ENCODE results near the gene HHLA2.

The HHLA2 gene

DNA sequence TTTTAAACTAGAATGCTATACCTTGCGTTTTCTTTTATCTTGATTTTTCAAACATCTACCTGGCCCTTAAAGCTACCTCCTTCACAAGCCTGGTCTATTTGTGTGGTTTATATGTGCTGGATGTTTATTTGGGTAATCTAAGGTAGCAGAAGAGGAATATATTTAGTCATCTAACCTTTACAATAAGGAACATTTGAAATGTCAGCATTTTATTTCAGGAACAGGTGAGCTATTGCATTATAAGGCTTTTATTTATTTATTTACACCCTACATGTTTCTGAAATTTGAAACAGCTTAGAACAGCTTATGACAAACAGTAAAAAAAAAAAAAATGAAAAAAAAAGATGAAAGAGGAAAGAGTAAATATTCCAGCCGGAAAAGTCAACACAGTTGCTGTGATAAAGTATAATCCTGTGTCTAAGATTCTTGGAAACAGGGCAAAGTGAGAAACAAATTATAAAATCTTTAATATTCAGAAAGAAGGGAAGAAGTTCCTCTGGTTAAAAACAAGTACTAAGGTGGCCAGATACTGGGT is 19.5 kb downstream of the HHLA2 start:
- no peak overlapping the region for H3K4me3 ChIP-seq (ENCODE audit: low read depth in 1 of 2, low read length in 2 of 2)
- peaks cover 0 to 5% of the 10 kb centered on the region in 2 donors for H3K36me3 ChIP-seq (ENCODE audit: control insufficient read depth in 1 of 2, insufficient read depth in 2 of 2, low read length in 2 of 2)
- H3K9me3 ChIP-seq (ENCODE audit: control insufficient read depth in 1 of 2, low read length in 2 of 2), result no peaks in the 10 kb centered on the region
- H3K4me1 ChIP-seq (ENCODE audit: control insufficient read depth in 1 of 2, insufficient read depth in 2 of 2, low read length in 2 of 2), result peaks cover 4 to 6% of the 10 kb centered on the region in 2 donors
- no peak overlapping the region for H3K27ac ChIP-seq (ENCODE audit: low read depth, low read length)
- no peak overlapping the region for H3K9ac ChIP-seq (ENCODE audit: low read depth in 1 of 2, low read length in 2 of 2)
- H3K27me3 ChIP-seq (ENCODE audit: control insufficient read depth in 1 of 2, insufficient read depth in 2 of 2, low read length in 2 of 2), result no peaks in the 10 kb centered on the region

- Histone ChIP-seq H3K27me3 (ENCODE audit: control insufficient read depth in 1 of 2, insufficient read depth in 2 of 2, low read length in 2 of 2) (no peaks in the 10 kb centered on the region), H3K9ac (ENCODE audit: low read depth in 1 of 2, low read length in 2 of 2) (no peak overlapping the region), H3K4me3 (ENCODE audit: low read depth in 1 of 2, low read length in 2 of 2) (no peak overlapping the region), H3K36me3 (ENCODE audit: control insufficient read depth in 1 of 2, insufficient read depth in 2 of 2, low read length in 2 of 2) (no peaks in the 10 kb centered on the region), H3K9me3 (ENCODE audit: control insufficient read depth in 1 of 2, low read length in 2 of 2) (no peaks in the 10 kb centered on the region), H3K4me1 (ENCODE audit: control insufficient read depth in 1 of 2, insufficient read depth in 2 of 2, low read length in 2 of 2) (peaks cover 4 to 6% of the 10 kb centered on the region in 2 donors), H3K27ac (ENCODE audit: low read depth, low read length) (no peak overlapping the region)
Measured at GRCh38 chr3:108319428-108320082, 23.2 kb downstream of the HHLA2 start.

DNA sequence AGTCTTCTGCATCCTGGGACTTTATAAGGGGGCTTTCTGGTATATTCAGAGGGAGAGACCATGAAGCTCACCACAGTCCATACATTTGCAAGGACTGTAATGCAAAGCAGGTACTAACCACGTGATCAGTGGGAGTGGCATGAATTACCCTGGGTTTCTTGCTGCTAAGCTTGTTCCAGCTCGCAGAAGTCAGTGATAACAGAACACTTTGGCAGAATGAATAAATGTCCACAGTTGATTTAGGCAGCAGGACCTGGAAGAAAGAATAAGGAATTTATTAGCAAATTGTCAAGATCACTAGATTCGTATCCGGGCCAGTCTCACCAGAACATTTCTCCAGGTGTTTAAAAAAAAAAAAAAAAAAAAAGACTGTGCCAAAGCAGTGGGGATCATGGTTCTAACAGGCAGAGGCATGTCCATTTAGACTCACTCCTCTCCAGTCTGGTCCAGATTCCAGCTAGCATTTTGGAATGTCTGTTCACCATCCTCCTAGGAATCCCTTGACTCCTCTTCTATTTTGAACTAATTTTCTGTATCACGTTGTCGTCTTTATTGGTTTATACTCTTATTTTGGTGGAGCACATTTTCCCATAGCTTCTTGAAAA is 24.5 kb downstream of the HHLA2 start:
- Histone ChIP-seq H3K27me3 (ENCODE audit: control insufficient read depth in 1 of 2, insufficient read depth in 2 of 2, low read length in 2 of 2) (no peaks in the 10 kb centered on the region), H3K4me3 (ENCODE audit: low read depth in 1 of 2, low read length in 2 of 2) (no peak overlapping the region), H3K27ac (ENCODE audit: low read depth, low read length) (no peak overlapping the region), H3K9ac (ENCODE audit: low read depth in 1 of 2, low read length in 2 of 2) (no peak overlapping the region), H3K9me3 (ENCODE audit: control insufficient read depth in 1 of 2, low read length in 2 of 2) (no peaks in the 10 kb centered on the region), H3K36me3 (ENCODE audit: control insufficient read depth in 1 of 2, insufficient read depth in 2 of 2, low read length in 2 of 2) (no peaks in the 10 kb centered on the region), H3K4me1 (ENCODE audit: control insufficient read depth in 1 of 2, insufficient read depth in 2 of 2, low read length in 2 of 2) (peaks cover 4 to 6% of the 10 kb centered on the region in 2 donors)

- Histone ChIP-seq H3K9ac (ENCODE audit: low read depth in 1 of 2, low read length in 2 of 2) (no peak overlapping the region), H3K4me1 (ENCODE audit: control insufficient read depth in 1 of 2, insufficient read depth in 2 of 2, low read length in 2 of 2) (peaks cover 4 to 6% of the 10 kb centered on the region in 2 donors), H3K9me3 (ENCODE audit: control insufficient read depth in 1 of 2, low read length in 2 of 2) (no peaks in the 10 kb centered on the region), H3K27me3 (ENCODE audit: control insufficient read depth in 1 of 2, insufficient read depth in 2 of 2, low read length in 2 of 2) (no peaks in the 10 kb centered on the region), H3K27ac (ENCODE audit: low read depth, low read length) (no peak overlapping the region), H3K36me3 (ENCODE audit: control insufficient read depth in 1 of 2, insufficient read depth in 2 of 2, low read length in 2 of 2) (no peaks in the 10 kb centered on the region), H3K4me3 (ENCODE audit: low read depth in 1 of 2, low read length in 2 of 2) (no peak overlapping the region)
Measured at GRCh38 chr3:108322352-108322751, 26.0 kb downstream of the HHLA2 start.

DNA sequence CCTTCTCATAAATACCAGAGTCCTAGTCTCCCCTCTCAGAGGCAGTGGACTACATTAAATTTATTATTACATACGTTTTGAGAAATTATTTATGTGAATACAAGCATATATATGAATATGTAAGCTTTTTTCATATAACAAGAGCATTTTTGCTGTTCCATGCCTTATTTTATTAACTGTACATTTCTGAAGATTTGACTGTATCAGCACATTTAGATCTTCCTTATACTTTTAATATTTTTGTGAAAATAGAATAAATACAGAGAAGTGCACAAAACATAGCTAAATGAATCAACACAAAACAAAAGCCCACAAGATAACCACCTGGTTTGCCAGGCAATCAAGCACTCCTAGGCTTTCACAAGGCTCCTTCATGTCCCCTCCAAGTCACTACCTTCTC is 27.8 kb downstream of the HHLA2 start:
- no peaks in the 10 kb centered on the region for H3K27me3 ChIP-seq (ENCODE audit: control insufficient read depth in 1 of 2, insufficient read depth in 2 of 2, low read length in 2 of 2)
- H3K4me3 ChIP-seq (ENCODE audit: low read depth in 1 of 2, low read length in 2 of 2), result no peak overlapping the region
- no peak overlapping the region for H3K27ac ChIP-seq (ENCODE audit: low read depth, low read length)
- H3K9ac ChIP-seq (ENCODE audit: low read depth in 1 of 2, low read length in 2 of 2), result no peak overlapping the region
- H3K4me1 ChIP-seq (ENCODE audit: control insufficient read depth in 1 of 2, insufficient read depth in 2 of 2, low read length in 2 of 2), result peaks cover 2 to 4% of the 10 kb centered on the region in 2 donors
- H3K36me3 ChIP-seq (ENCODE audit: control insufficient read depth in 1 of 2, insufficient read depth in 2 of 2, low read length in 2 of 2), result no peaks in the 10 kb centered on the region
- H3K9me3 ChIP-seq (ENCODE audit: control insufficient read depth in 1 of 2, low read length in 2 of 2), result no peaks in the 10 kb centered on the region

DNA sequence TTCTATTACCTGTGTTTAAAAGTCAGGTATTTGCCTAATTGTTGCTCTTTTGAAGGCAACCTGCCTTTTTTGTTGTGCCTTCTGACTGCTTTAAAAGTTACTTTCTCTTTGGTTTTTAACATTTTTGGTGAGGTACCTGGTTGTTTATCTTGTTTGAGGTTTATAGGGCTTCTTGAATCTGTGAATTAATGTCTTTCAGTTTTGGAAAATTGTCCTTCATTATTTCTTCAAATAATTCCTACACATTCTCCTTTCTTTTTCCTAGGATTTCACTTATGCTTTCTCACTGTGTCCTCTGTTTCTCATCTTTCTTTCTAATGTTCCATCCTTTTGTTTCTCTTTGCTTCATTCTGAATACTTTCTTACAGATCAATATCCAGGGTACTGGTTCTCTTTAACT is 30.8 kb downstream of the HHLA2 start:
- Histone ChIP-seq H3K4me1 (ENCODE audit: control insufficient read depth in 1 of 2, insufficient read depth in 2 of 2, low read length in 2 of 2) (no peaks in the 10 kb centered on the region), H3K9me3 (ENCODE audit: control insufficient read depth in 1 of 2, low read length in 2 of 2) (no peaks in the 10 kb centered on the region), H3K27ac (ENCODE audit: low read depth, low read length) (no peak overlapping the region), H3K36me3 (ENCODE audit: control insufficient read depth in 1 of 2, insufficient read depth in 2 of 2, low read length in 2 of 2) (peaks cover 0 to 3% of the 10 kb centered on the region in 2 donors), H3K27me3 (ENCODE audit: control insufficient read depth in 1 of 2, insufficient read depth in 2 of 2, low read length in 2 of 2) (no peaks in the 10 kb centered on the region), H3K4me3 (ENCODE audit: low read depth in 1 of 2, low read length in 2 of 2) (no peak overlapping the region), H3K9ac (ENCODE audit: low read depth in 1 of 2, low read length in 2 of 2) (no peak overlapping the region)

DNA sequence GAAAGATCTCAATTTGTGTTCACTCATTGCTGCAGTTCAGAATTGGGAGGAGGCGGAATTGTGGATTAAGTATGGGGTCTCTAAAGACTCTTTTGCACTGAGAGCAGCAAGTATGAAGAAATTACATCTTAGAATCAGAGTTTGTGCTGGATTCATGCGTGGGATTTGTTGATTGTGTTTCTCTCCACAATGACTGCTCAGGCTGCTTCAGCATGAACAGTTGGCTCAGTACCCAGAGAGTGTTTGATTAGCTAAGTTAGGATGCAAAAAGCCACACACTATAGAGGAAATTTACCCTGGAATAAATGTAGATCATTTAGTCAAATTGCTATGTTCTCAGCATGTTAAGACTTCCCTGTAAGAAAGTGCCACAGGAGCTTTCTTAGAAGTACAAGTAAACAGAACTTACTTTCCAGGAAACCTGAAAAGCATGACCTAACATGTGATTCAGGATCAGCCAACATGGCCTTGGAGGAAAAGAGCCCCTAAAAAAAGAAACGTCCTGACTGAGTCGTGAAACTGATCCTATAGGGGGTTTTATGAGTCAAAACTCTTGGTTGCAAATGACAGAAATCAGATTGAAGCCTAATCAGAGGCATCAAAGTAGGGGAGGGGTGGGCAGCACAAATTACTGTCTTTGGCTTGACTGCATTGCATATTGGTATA is 32.6 kb downstream of the HHLA2 start:
- peaks cover 0 to 3% of the 10 kb centered on the region in 2 donors for H3K36me3 ChIP-seq (ENCODE audit: control insufficient read depth in 1 of 2, insufficient read depth in 2 of 2, low read length in 2 of 2)
- H3K27me3 ChIP-seq (ENCODE audit: control insufficient read depth in 1 of 2, insufficient read depth in 2 of 2, low read length in 2 of 2), result no peaks in the 10 kb centered on the region
- H3K9ac ChIP-seq (ENCODE audit: low read depth in 1 of 2, low read length in 2 of 2), result no peak overlapping the region
- no peak overlapping the region for H3K4me3 ChIP-seq (ENCODE audit: low read depth in 1 of 2, low read length in 2 of 2)
- H3K4me1 ChIP-seq (ENCODE audit: control insufficient read depth in 1 of 2, insufficient read depth in 2 of 2, low read length in 2 of 2), result no peaks in the 10 kb centered on the region
- no peaks in the 10 kb centered on the region for H3K9me3 ChIP-seq (ENCODE audit: control insufficient read depth in 1 of 2, low read length in 2 of 2)
- no peak overlapping the region for H3K27ac ChIP-seq (ENCODE audit: low read depth, low read length)

- H3K9ac ChIP-seq (ENCODE audit: low read depth in 1 of 2, low read length in 2 of 2), result no peak overlapping the region
- H3K27ac ChIP-seq (ENCODE audit: low read depth, low read length), result no peak overlapping the region
- no peaks in the 10 kb centered on the region for H3K27me3 ChIP-seq (ENCODE audit: control insufficient read depth in 1 of 2, insufficient read depth in 2 of 2, low read length in 2 of 2)
- H3K9me3 ChIP-seq (ENCODE audit: control insufficient read depth in 1 of 2, low read length in 2 of 2), result no peaks in the 10 kb centered on the region
- H3K4me3 ChIP-seq (ENCODE audit: low read depth in 1 of 2, low read length in 2 of 2), result no peak overlapping the region
- peaks cover 0 to 3% of the 10 kb centered on the region in 2 donors for H3K36me3 ChIP-seq (ENCODE audit: control insufficient read depth in 1 of 2, insufficient read depth in 2 of 2, low read length in 2 of 2)
- H3K4me1 ChIP-seq (ENCODE audit: control insufficient read depth in 1 of 2, insufficient read depth in 2 of 2, low read length in 2 of 2), result no peaks in the 10 kb centered on the region
Measured at GRCh38 chr3:108329508-108329907, 33.2 kb downstream of the HHLA2 start.

GRCh38 chr3:108329947-108330346 is 33.6 kb downstream of the HHLA2 start:
- no peak overlapping the region for H3K9ac ChIP-seq (ENCODE audit: low read depth in 1 of 2, low read length in 2 of 2)

DNA sequence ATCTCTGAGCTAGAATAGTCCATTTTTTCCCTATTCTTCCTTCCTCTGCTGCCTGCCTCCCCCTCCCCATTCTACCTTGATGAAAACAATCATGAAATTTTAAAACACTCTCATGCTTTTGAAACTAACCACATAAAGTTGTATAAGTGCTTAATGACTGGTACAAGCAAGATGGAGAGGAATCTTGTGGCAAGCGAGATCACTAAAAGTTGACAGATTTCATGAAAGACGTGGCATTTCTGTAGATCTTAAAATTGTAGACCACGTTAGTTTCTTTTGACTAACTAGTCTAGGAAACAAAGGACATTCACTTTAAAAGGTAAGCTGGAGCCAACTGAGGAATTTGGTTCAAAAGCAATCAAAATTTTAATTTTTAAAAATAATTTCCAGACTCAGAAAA is 35.4 kb downstream of the HHLA2 start:
- Histone ChIP-seq H3K4me3 (ENCODE audit: low read depth in 1 of 2, low read length in 2 of 2) (no peak overlapping the region), H3K4me1 (ENCODE audit: control insufficient read depth in 1 of 2, insufficient read depth in 2 of 2, low read length in 2 of 2) (no peaks in the 10 kb centered on the region), H3K9ac (ENCODE audit: low read depth in 1 of 2, low read length in 2 of 2) (no peak overlapping the region), H3K27me3 (ENCODE audit: control insufficient read depth in 1 of 2, insufficient read depth in 2 of 2, low read length in 2 of 2) (no peaks in the 10 kb centered on the region), H3K36me3 (ENCODE audit: control insufficient read depth in 1 of 2, insufficient read depth in 2 of 2, low read length in 2 of 2) (peaks cover 0 to 3% of the 10 kb centered on the region in 2 donors), H3K27ac (ENCODE audit: low read depth, low read length) (no peak overlapping the region), H3K9me3 (ENCODE audit: control insufficient read depth in 1 of 2, low read length in 2 of 2) (no peaks in the 10 kb centered on the region)

More at GRCh38 chr3:108329947-108330346, 33.6 kb downstream of the HHLA2 start:
- Histone ChIP-seq H3K4me3 (ENCODE audit: low read depth in 1 of 2, low read length in 2 of 2) (no peak overlapping the region), H3K27ac (ENCODE audit: low read depth, low read length) (no peak overlapping the region), H3K9me3 (ENCODE audit: control insufficient read depth in 1 of 2, low read length in 2 of 2) (no peaks in the 10 kb centered on the region), H3K27me3 (ENCODE audit: control insufficient read depth in 1 of 2, insufficient read depth in 2 of 2, low read length in 2 of 2) (no peaks in the 10 kb centered on the region), H3K4me1 (ENCODE audit: control insufficient read depth in 1 of 2, insufficient read depth in 2 of 2, low read length in 2 of 2) (no peaks in the 10 kb centered on the region), H3K36me3 (ENCODE audit: control insufficient read depth in 1 of 2, insufficient read depth in 2 of 2, low read length in 2 of 2) (peaks cover 0 to 3% of the 10 kb centered on the region in 2 donors)
